K562 (cell line): Measurements from ENCODE around the gene NKAIN4. TPM values are rescaled to one million over a fixed set of nuclear protein-coding genes. Genes with fewer than 3 reads are reported as not detected.
A peak's percentile ranks its signal among the peaks of the same experiment; 100 is the strongest.

ENCODE experiments used
- ATAC-seq: fragments of 200-7000 bp; cut with Tn5 transposase; 3 replicates; pipeline ENCODE4 v1.9.1; 2020; ENCODE audit warnings: moderate library complexity
- BruUV-seq: library from RNA; stranded (reverse); fragments of 400-500 nt; replicated peaks from 2 replicates; lab custom pipeline; 2021; lab: Mats Ljungman, UMichigan
- CTCF ChIA-PET: fragments of 300-600 bp; formaldehyde crosslinking; extraction: SDS; loops from one replicate; lab custom pipeline; 2021; ENCODE audit warnings: low intra/inter-chr PET ratio; lab: Yijun Ruan, JAX
- POLR2A ChIA-PET: fragments of 300-600, 350-650 bp; sonication (Branson Sonifier 250); formaldehyde crosslinking; extraction: SDS; loops from one replicate; lab custom pipeline; 2021; ENCODE audit warnings: antibody characterized with exemption, inconsistent platforms; lab: Yijun Ruan, JAX
- DNase-seq, 4 experiments: peaks; one replicate each; pipeline versions ENCODE4 v3.0.0 to v3.0.0-alpha.2; 2011 to 2018; ENCODE audit warnings: low spot score in 3 of 4, mixed read lengths in 3 of 4; ENCODE audit errors: extremely low read depth in 1 of 4
- FAIRE-seq: peaks from 2 replicates; lab custom pipeline; 2011; peaks lifted over from hg19 to GRCh38; lab: Jason Lieb, UNC
- H2AFZ ChIP-seq: 2 replicates; pipeline ENCODE4 v1.6.0; 2011; ENCODE audit warnings: low read depth, low read length, control low read depth, inconsistent platforms
- H3K27ac ChIP-seq: fragments of 200-600 bp; 3 replicates; pipeline ENCODE4 v1.8.0; 2011; ENCODE audit warnings: low read depth, mild to moderate bottlenecking, control low read depth, inconsistent platforms, low read length, moderate library complexity, mixed read lengths; ENCODE audit errors: extremely low read depth
- H3K27me3 ChIP-seq, 2 experiments: fragments of 300-600 bp in 1 of 2; 2 replicates in 1 of 2; 3 replicates in 1 of 2; pipeline versions ENCODE4 v1.6.0 to v1.8.0; 2011; ENCODE audit warnings: inconsistent platforms in 2 of 2, low read length in 2 of 2, mild to moderate bottlenecking in 1 of 2, mixed read lengths in 1 of 2, moderate library complexity in 1 of 2; ENCODE audit not compliant: control insufficient read depth in 2 of 2, insufficient read depth in 2 of 2
- H3K36me3 ChIP-seq: fragments of 300-600 bp; 3 replicates; pipeline ENCODE4 v1.8.0; 2011; ENCODE audit warnings: mild to moderate bottlenecking, low read length, inconsistent platforms; ENCODE audit not compliant: control insufficient read depth, insufficient read depth
- H3K4me1 ChIP-seq, 2 experiments: fragments of 200-600 bp in 1 of 2; replicated peaks in 1 of 2; 2 replicates in 1 of 2; 3 replicates in 1 of 2; pipeline versions ENCODE4 v1.5.1 to v1.8.0; 2011; ENCODE audit warnings: inconsistent platforms in 2 of 2, low read length in 2 of 2, mild to moderate bottlenecking in 1 of 2, mixed read lengths in 1 of 2, moderate library complexity in 1 of 2; ENCODE audit not compliant: control insufficient read depth in 2 of 2, insufficient read depth in 2 of 2
- H3K4me2 ChIP-seq: 2 replicates; pipeline ENCODE4 v1.6.1; 2011; ENCODE audit warnings: low read length, control low read depth, inconsistent platforms, mixed read lengths; ENCODE audit not compliant: insufficient read depth
- H3K4me3 ChIP-seq: fragments of 200-600 bp; sonication (generic), shearing (Covaris generic); 2 replicates; pipeline ENCODE4 v1.5.1; 2016; ENCODE audit warnings: control low read depth, inconsistent platforms
- H3K79me2 ChIP-seq: fragments of 200-600 bp; 3 replicates; pipeline ENCODE4 v1.8.0; 2011; ENCODE audit warnings: low read length, inconsistent platforms; ENCODE audit not compliant: control insufficient read depth, insufficient read depth
- H3K9ac ChIP-seq, 2 experiments: 2 replicates each; pipeline versions ENCODE4 v1.6.0 to v1.6.1; 2011; ENCODE audit warnings: low read depth in 2 of 2, low read length in 2 of 2, control low read depth in 1 of 2, inconsistent platforms in 1 of 2, mild to moderate bottlenecking in 1 of 2, mixed read lengths in 1 of 2; ENCODE audit not compliant: insufficient read depth in 1 of 2
- H3K9me1 ChIP-seq: one replicate; pipeline ENCODE4 v1.6.0; 2011; ENCODE audit warnings: inconsistent platforms, mild to moderate bottlenecking, low read length, moderate library complexity; ENCODE audit not compliant: control insufficient read depth, insufficient read depth
- H3K9me3 ChIP-seq: replicated peaks from 2 replicates; pipeline ENCODE4 v1.5.1; 2011; ENCODE audit warnings: low read depth, low read length, inconsistent platforms; ENCODE audit not compliant: control insufficient read depth, insufficient read depth
- H4K20me1 ChIP-seq: replicated peaks from 2 replicates; pipeline ENCODE4 v1.6.1; 2011; ENCODE audit warnings: low read length, inconsistent platforms, mixed read lengths; ENCODE audit not compliant: control insufficient read depth, insufficient read depth
- ETS1 ChIP-seq: conservative IDR thresholded peaks from 2 replicates; pipeline ENCODE4 v1.6.1; 2011; ENCODE audit warnings: low read depth, mild to moderate bottlenecking, low read length; ENCODE audit not compliant: control insufficient read depth
- HBP1 ChIP-seq: fragments of 450-650 bp; formaldehyde crosslinking; IDR thresholded peaks from 2 replicates; pipeline ENCODE4 v1.4.0; 2022; ENCODE audit warnings: missing genetic modification characterization
- MBD1 ChIP-seq: fragments of 250-450 bp; sonication (Bioruptor Pico); IDR thresholded peaks from 2 replicates; pipeline ENCODE4 v1.8.0; 2022; ENCODE audit warnings: inconsistent platforms
- MEF2D ChIP-seq: conservative IDR thresholded peaks from 2 replicates; pipeline ENCODE4 v1.6.1; 2016; ENCODE audit warnings: low read depth, missing genetic modification characterization, missing compliant biosample characterization
- NELFE ChIP-seq: IDR thresholded peaks from 2 replicates; pipeline ENCODE4 v1.6.1; 2011; ENCODE audit warnings: mild to moderate bottlenecking; ENCODE audit not compliant: insufficient read depth, insufficient read length
- NRF1 ChIP-seq, 2 experiments: fragments of 450-650 bp; IDR thresholded peaks in 1 of 2; conservative IDR thresholded peaks in 1 of 2; 2 replicates each; pipeline ENCODE4 v1.6.1; 2014; ENCODE audit warnings: mild to moderate bottlenecking in 2 of 2
- PPARD ChIP-seq: fragments of 250-450 bp; sonication (Bioruptor Pico); IDR thresholded peaks from 2 replicates; pipeline ENCODE4 v1.8.0; 2022; ENCODE audit warnings: inconsistent platforms, mild to moderate bottlenecking, moderate library complexity
- RBM22 ChIP-seq: fragments of 200-400 bp; formaldehyde crosslinking; IDR thresholded peaks from 2 replicates; pipeline ENCODE4 v1.6.1; 2018; ENCODE audit warnings: low read length, low read depth; ENCODE audit not compliant: poor library complexity, severe bottlenecking
- SMAD1 ChIP-seq: fragments of 150-350 bp; IDR thresholded peaks from 2 replicates; pipeline ENCODE4 v1.6.1; 2014; ENCODE audit warnings: low read length, low read depth; ENCODE audit not compliant: partially characterized antibody
- TCF7 ChIP-seq: sonication (generic); IDR thresholded peaks from 2 replicates; pipeline ENCODE4 v1.6.1; 2016; ENCODE audit warnings: antibody characterized with exemption, borderline replicate concordance
- ZFP91 ChIP-seq: sonication (generic); formaldehyde crosslinking; IDR thresholded peaks from 2 replicates; pipeline ENCODE4 v1.8.0; 2022; ENCODE audit warnings: mild to moderate bottlenecking, missing genetic modification reagents
- ZFPM2 ChIP-seq: fragments of 250-450 bp; sonication (Bioruptor Pico); IDR thresholded peaks from 2 replicates; pipeline ENCODE4 v1.5.1; 2022; ENCODE audit warnings: mild to moderate bottlenecking
- ZNF764 ChIP-seq: fragments of 250-450 bp; sonication (Bioruptor Pico); IDR thresholded peaks from 2 replicates; pipeline ENCODE4 v1.4.0; 2020; ENCODE audit warnings: low read depth, mild to moderate bottlenecking, moderate library complexity
- WGBS: fragments of 100-300 bp; shearing (Covaris generic); methylation state at CpG from one replicate; pipeline ENCODE4 v1.1.6; 2016; ENCODE audit warnings: low coverage, mixed read lengths; ENCODE audit not compliant: insufficient coverage; ENCODE audit errors: missing lambda C conversion rate; 5-methylcytosine and 5-hydroxymethylcytosine counted together
- in situ Hi-C: fragments of 300-500 bp; cut with MboI; formaldehyde crosslinking; loops from 4 replicates; pipeline ENCODE4 v1.15.0; 2018; ENCODE audit warnings: inconsistent platforms, mixed read lengths
- intact Hi-C: fragments of 100-400 bp; cut with micrococcal nuclease; formaldehyde crosslinking; loops from 2 replicates; pipeline ENCODE4 v1.14.2; 2022
- polyA plus RNA-seq, 8 experiments: library from polyadenylated mRNA; depleted of rRNA in 4 of 8; stranded (reverse) in 5 of 8; unstranded in 3 of 8; fragments of >200 nt; fragmentation: Nextera tagmentation in 2 of 8; fragmentation: Illumina TruSeq in 1 of 8; extraction: Ambion mirVana in 2 of 8; extraction: Trizol in 1 of 8; gene quantifications; 2 replicates each; pipeline versions ENCODE4 v1.2.1 to v1.2.3, GENCODE V29; 2011 to 2014; ENCODE audit warnings: inconsistent platforms in 1 of 8, missing spikeins in 1 of 8
- total RNA-seq, 7 experiments: library from RNA; depleted of rRNA in 6 of 7; stranded (reverse); fragments of >200 nt in 6 of 7; fragmentation: Illumina TruSeq in 2 of 7; extraction: Trizol in 2 of 7; gene quantifications; 2 replicates each; pipeline versions ENCODE4 v1.2.1 to v1.2.3, GENCODE V29; 2011 to 2021; ENCODE audit warnings: low replicate concordance in 1 of 7

Gene NKAIN4
- total and polyA plus RNA-seq, 9 of the 15 experiments (the other 6 are each of a cell fraction or from before 2014, with no cell fraction given), result not detected

- FAIRE-seq (no peak), ATAC-seq (no peak), DNase-seq (no peak)
- H3K9me3 ChIP-seq, result no peaks in the 10 kb centered on the region
- H3K4me2 ChIP-seq, result no peak overlapping the region
- in situ Hi-C loops (no loop called here), intact Hi-C loops (no loop called here)
- 91% methylated on average over 16 of the region's 17 CpGs for WGBS
- BruUV-seq, result no TSS peak
- CTCF ChIA-PET, result no interaction called here
- H4K20me1 ChIP-seq, result no peaks in the 10 kb centered on the region; the same call in 1 of the 2 replicates
- H3K4me1 ChIP-seq, result peaks cover 0 to 29% of the 10 kb centered on the region in 2 experiments; a peak in 2 of 5 replicates
- no peak overlapping the region for H3K27ac ChIP-seq
- peak overlapping the region in 1 of 2 experiments; percentile 26; a peak in 1 of 4 replicates for H3K9ac ChIP-seq
- H2AFZ ChIP-seq, result no peak overlapping the region
- peaks cover 76% of the 10 kb centered on the region; the same call in 2 of the 3 replicates for H3K36me3 ChIP-seq
- H3K4me3 ChIP-seq, result no peak overlapping the region
- no peaks in the 10 kb centered on the region for H3K79me2 ChIP-seq
- peaks cover 1% of the 10 kb centered on the region for H3K9me1 ChIP-seq
- no peak for TF ChIP-seq PPARD (CRISPR knock-in tag)
- no peak for TF ChIP-seq MBD1 (CRISPR knock-in tag)
- no peak for TF ChIP-seq MEF2D (tag)
- no peak for TF ChIP-seq SMAD1
- no peak for TF ChIP-seq HBP1
- TF ChIP-seq ETS1, result no peak
- no peak for TF ChIP-seq RBM22
- TF ChIP-seq NRF1 (conservative IDR thresholded peaks at IDR 0.05 in 1 of 2, IDR thresholded peaks at IDR 0.05 in 1 of 2), result no peak
- no peak for TF ChIP-seq ZNF764 (CRISPR knock-in tag)
- no peak for TF ChIP-seq NELFE
- TF ChIP-seq ZFPM2 (CRISPR knock-in tag), result no peak
- TF ChIP-seq TCF7, result no peak
- TF ChIP-seq ZFP91 (CRISPR knock-in tag), result no peak
- POLR2A ChIA-PET, result interaction anchor here (1.0 to 5.2 kb wide), 4 partner anchors 10 to 400 kb away, joined by 3 to 28 read pairs (median 15); partner anchors contain the start of genes ARFGAP1 and COL20A1
- H3K27me3 ChIP-seq, result no peaks in the 10 kb centered on the region
These were observed 28.7 kb upstream of the NKAIN4 start for GRCh38 chr20:63282946-63283345.
